Prostate gland (tissue), 2 donors: ENCODE results near the gene POU2AF2. TPM values are rescaled to one million over a fixed set of nuclear protein-coding genes. Genes with fewer than 3 reads are reported as not detected.

ENCODE experiments used
- DNase-seq: peaks from one replicate; pipeline ENCODE4 v3.0.0-alpha.2; 2019; ENCODE audit warnings: low spot score
- H3K27ac ChIP-seq, 2 donors: fragments of 200-600 bp; sonication (generic); 2 replicates each; pipeline ENCODE4 v1.5.1; 2017 to 2019
- H3K27me3 ChIP-seq: fragments of 200-600 bp; sonication (generic); replicated peaks from 2 replicates; pipeline ENCODE4 v1.5.1; 2019; ENCODE audit not compliant: insufficient read depth
- H3K36me3 ChIP-seq, 2 donors: fragments of 200-600 bp; sonication (generic); 1 replicate in 1 of 2; 2 replicates in 1 of 2; pipeline versions ENCODE4 v1.5.1 to v1.8.1; 2017 to 2019
- H3K4me1 ChIP-seq: fragments of 200-600 bp; sonication (generic); replicated peaks from 2 replicates; pipeline ENCODE4 v1.5.1; 2019
- H3K4me3 ChIP-seq, 2 donors: fragments of 200-600 bp; sonication (generic); 2 replicates each; pipeline ENCODE4 v1.5.1; 2017 to 2019
- H3K9me3 ChIP-seq: fragments of 200-600 bp; sonication (generic); 2 replicates; pipeline ENCODE4 v1.5.1; 2017
- POLR2A ChIP-seq: fragments of 450-650 bp; IDR thresholded peaks from one replicate; pipeline ENCODE4 v1.6.1; 2016; ENCODE audit warnings: antibody characterized with exemption, mild to moderate bottlenecking
- POLR2AphosphoS5 ChIP-seq: sonication (generic); formaldehyde crosslinking; IDR thresholded peaks from one replicate; pipeline ENCODE4 v1.6.1; 2017; ENCODE audit warnings: antibody characterized with exemption
- WGBS: methylation state at CpG from one replicate; pipeline ENCODE4 v1.1.5; 2018; 5-methylcytosine and 5-hydroxymethylcytosine counted together
- intact Hi-C: fragments of 100-400 bp; cut with DNase I; formaldehyde crosslinking; loops from one replicate; pipeline ENCODE4 v1.14.2; 2022
- total RNA-seq, 2 donors: library from RNA; depleted of rRNA; stranded (reverse); fragments of >200 nt; gene quantifications; one replicate each; pipeline ENCODE4 v1.1.0, GENCODE V29; 2016
- TF ChIP-seq, protein P1 (sequence below), 4 experiments: fragments of 200-600 bp in 2 of 4; fragments of 450-650 bp in 2 of 4; sonication (generic) in 2 of 4; IDR thresholded peaks; 1 replicate in 3 of 4; 2 replicates in 1 of 4; pipeline ENCODE4 v1.5.1; 2016 to 2019; ENCODE audit warnings: antibody characterized with exemption in 4 of 4, mild to moderate bottlenecking in 2 of 4, moderate library complexity in 2 of 4

POU2AF2 gene
- total RNA-seq, 2 donors from 2014 or later, result 0.74 TPM; not detected in 1

DNA sequence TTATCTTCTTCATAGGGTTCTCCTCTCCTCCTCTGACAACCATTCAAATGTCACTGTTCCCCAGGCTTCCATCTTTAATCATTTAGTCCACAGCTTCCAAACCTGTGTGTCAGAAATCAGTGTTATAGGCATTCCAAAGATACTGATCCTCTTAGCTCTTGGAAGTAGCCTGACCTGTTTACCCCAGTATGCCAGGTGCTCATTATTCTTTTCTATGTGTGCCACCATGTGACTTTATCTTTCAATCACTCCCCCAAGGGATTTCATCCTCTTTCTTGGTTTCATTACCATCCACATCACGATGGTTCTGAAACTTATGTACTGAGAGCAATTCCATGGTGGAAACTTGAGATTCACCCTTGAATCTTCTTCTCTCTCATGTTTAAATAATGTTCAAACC is 7.6 kb downstream of the POU2AF2 start:
- TF ChIP-seq, protein P1, sequence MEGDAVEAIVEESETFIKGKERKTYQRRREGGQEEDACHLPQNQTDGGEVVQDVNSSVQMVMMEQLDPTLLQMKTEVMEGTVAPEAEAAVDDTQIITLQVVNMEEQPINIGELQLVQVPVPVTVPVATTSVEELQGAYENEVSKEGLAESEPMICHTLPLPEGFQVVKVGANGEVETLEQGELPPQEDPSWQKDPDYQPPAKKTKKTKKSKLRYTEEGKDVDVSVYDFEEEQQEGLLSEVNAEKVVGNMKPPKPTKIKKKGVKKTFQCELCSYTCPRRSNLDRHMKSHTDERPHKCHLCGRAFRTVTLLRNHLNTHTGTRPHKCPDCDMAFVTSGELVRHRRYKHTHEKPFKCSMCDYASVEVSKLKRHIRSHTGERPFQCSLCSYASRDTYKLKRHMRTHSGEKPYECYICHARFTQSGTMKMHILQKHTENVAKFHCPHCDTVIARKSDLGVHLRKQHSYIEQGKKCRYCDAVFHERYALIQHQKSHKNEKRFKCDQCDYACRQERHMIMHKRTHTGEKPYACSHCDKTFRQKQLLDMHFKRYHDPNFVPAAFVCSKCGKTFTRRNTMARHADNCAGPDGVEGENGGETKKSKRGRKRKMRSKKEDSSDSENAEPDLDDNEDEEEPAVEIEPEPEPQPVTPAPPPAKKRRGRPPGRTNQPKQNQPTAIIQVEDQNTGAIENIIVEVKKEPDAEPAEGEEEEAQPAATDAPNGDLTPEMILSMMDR (IDR thresholded peaks at IDR 0.05), result no peak
- TF ChIP-seq POLR2A (no peak), POLR2AphosphoS5 (no peak)
- Histone ChIP-seq H3K4me1 (no peaks in the 10 kb centered on the region), H3K27me3 (no peaks in the 10 kb centered on the region), H3K9me3 (no peaks in the 10 kb centered on the region), H3K4me3 (no peak overlapping the region), H3K27ac (no peak overlapping the region), H3K36me3 (no peaks in the 10 kb centered on the region)
- intact Hi-C loops, result no loop called here
- DNase-seq, result no peak
- 60% methylated on average over 1 of the region's 1 CpG for WGBS

DNA sequence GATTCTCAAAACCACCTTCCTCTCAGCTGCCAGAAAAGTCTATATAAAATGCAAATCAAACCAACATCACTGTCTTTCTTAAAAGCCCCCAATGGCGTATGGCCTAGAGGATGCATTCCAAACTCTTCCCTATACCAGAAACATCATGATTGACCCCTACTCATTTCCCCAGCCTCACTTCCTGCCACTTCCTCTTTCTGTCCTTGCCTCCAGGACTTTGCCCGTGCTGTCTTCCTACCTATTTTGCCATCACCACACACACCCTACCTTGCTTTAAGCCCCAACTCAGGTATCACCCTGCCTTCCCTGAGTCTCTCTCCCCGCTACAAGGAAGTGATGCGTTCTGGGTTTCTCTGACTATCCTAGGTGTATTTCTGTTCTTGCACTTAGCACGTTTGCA is 8.1 kb downstream of the POU2AF2 start:
- Histone ChIP-seq H3K36me3 (no peaks in the 10 kb centered on the region), H3K9me3 (no peaks in the 10 kb centered on the region), H3K4me1 (no peaks in the 10 kb centered on the region), H3K27ac (no peak overlapping the region), H3K27me3 (no peaks in the 10 kb centered on the region), H3K4me3 (no peak overlapping the region)
- intact Hi-C loops, result no loop called here
- WGBS, result 92% methylated on average over 5 of the region's 5 CpGs
- TF ChIP-seq, protein P1 (IDR thresholded peaks at IDR 0.05), result no peak
- no peak for TF ChIP-seq POLR2AphosphoS5
- TF ChIP-seq POLR2A, result no peak
- no peak for DNase-seq

DNA sequence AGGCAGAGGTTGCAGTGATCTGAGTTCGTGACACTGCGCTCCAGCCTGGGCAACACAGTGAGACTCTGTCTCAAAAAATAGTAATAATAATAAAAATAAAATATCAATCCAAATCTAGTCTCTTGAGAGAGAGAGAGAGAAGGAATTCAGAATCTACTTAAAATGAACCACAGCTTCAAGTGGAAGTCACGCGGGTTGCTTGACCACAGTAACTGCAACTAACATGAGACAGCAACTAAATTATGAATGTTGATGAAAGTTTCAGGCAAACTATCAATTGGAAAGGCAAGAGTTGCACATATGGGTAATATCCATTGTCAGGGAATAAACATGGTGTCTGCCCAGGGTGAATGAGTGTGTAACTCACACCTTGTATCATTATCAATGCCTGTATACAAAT is 12.5 kb downstream of the POU2AF2 start:
- intact Hi-C loops, result no loop called here
- no peaks in the 10 kb centered on the region for H3K36me3 ChIP-seq
- TF ChIP-seq POLR2A, result no peak
- no peak for TF ChIP-seq POLR2AphosphoS5
- TF ChIP-seq, protein P1 (IDR thresholded peaks at IDR 0.05), result no peak
- no peaks in the 10 kb centered on the region for H3K9me3 ChIP-seq
- no peak overlapping the region for H3K4me3 ChIP-seq
- 86% methylated on average over 4 of the region's 4 CpGs for WGBS
- no peaks in the 10 kb centered on the region for H3K27me3 ChIP-seq
- H3K4me1 ChIP-seq, result no peaks in the 10 kb centered on the region
- no peak for DNase-seq
- H3K27ac ChIP-seq, result no peak overlapping the region

DNA sequence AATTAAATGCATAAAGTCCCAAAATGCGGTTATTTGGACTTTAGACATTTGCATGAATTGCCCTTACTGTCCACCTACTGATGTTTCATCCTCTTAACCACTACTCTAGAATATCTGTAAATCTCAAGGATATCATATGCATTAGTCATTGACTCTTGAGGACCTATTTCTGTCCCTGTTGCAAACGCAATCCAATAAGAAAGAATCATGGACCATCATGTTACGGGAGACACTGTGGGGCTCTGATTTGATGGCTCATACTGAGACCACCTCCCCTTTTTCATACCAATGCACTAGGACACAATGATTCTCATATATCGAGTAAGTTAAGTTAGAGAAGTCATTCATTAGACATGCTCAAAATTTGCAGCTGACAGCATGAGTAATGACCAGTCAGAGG is 14.4 kb downstream of the POU2AF2 start:
- Histone ChIP-seq H3K27ac (no peak overlapping the region), H3K27me3 (no peaks in the 10 kb centered on the region), H3K4me1 (no peaks in the 10 kb centered on the region), H3K9me3 (no peaks in the 10 kb centered on the region), H3K4me3 (no peak overlapping the region), H3K36me3 (no peaks in the 10 kb centered on the region)
- WGBS, result 90% methylated on average over 4 of the region's 4 CpGs
- no peak for DNase-seq
- TF ChIP-seq POLR2AphosphoS5 (no peak), POLR2A (no peak)
- TF ChIP-seq, protein P1 (IDR thresholded peaks at IDR 0.05), result no peak
- intact Hi-C loops, result no loop called here

DNA sequence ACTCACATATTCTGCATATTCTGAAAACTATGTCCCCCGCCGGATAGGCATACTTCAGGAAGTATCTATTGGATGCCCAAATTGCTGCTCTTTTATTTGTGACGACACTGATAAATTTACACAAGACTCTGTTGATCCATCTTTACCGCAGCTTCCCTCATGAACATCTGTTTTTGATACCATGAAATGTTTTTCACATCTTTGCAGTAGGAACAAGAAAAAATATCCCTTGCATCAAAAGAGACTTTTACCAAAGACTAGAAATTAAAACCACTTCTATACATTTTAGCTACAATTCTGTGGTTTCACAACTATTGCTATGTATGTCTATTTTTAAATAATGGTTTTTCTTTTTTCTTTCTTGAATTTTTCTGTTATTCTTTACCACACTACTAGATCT is 15.3 kb downstream of the POU2AF2 start:
- Histone ChIP-seq H3K36me3 (no peaks in the 10 kb centered on the region), H3K4me3 (no peak overlapping the region), H3K9me3 (no peaks in the 10 kb centered on the region), H3K4me1 (no peaks in the 10 kb centered on the region), H3K27ac (no peak overlapping the region), H3K27me3 (no peaks in the 10 kb centered on the region)
- intact Hi-C loops, result no loop called here
- 89% methylated on average over 4 of the region's 4 CpGs for WGBS
- TF ChIP-seq, protein P1 (IDR thresholded peaks at IDR 0.05), result no peak
- no peak for TF ChIP-seq POLR2A
- no peak for TF ChIP-seq POLR2AphosphoS5
- DNase-seq, result no peak
